ENCODE results near the gene TRPC1. TPM values are rescaled to one million over a fixed set of nuclear protein-coding genes. Genes with fewer than 3 reads are reported as not detected.

Gene TRPC1
- total and polyA plus RNA-seq, 2 experiments from 2014 or later, result 7.0 to 36.6 TPM

- no peaks in the 10 kb centered on the region for H3K4me1 ChIP-seq (ENCODE audit: insufficient read depth)
- H3K4me1 Mint-ChIP-seq, result no peaks in the 10 kb centered on the region
- no peak for ATAC-seq
- H3K36me3 ChIP-seq (ENCODE audit: insufficient read depth), result no peaks in the 10 kb centered on the region
- H3K27ac Mint-ChIP-seq, result no peak overlapping the region
- no peak for DNase-seq (ENCODE audit: low spot score)
- H2AFZ ChIP-seq, result no peak overlapping the region
- H3K9me2 ChIP-seq (ENCODE audit: insufficient read depth), result no peaks in the 10 kb centered on the region
- no peak overlapping the region for H3K4me2 ChIP-seq
- H3K27me3 Mint-ChIP-seq (ENCODE audit: insufficient read depth, low read depth, poor library complexity), result no peaks in the 10 kb centered on the region
- no peaks in the 10 kb centered on the region for H3K27me3 ChIP-seq (ENCODE audit: insufficient read depth)
- TF ChIP-seq ETS1 (IDR thresholded peaks at IDR 0.05) (no peak), EZH2phosphoT487 (IDR thresholded peaks at IDR 0.05; ENCODE audit: unreplicated experiment) (no peak), ZNF114 (CRISPR knock-in tag; IDR thresholded peaks at IDR 0.05) (no peak), NANOG (IDR thresholded peaks at IDR 0.05; ENCODE audit: borderline replicate concordance) (no peak), STAT1 (IDR thresholded peaks at IDR 0.05; ENCODE audit: unreplicated experiment) (no peak), REST (IDR thresholded peaks at IDR 0.05; ENCODE audit: unreplicated experiment) (no peak), EZH2 (IDR thresholded peaks at IDR 0.05; ENCODE audit: low read depth, unreplicated experiment) (no peak), JUNB (IDR thresholded peaks at IDR 0.05; ENCODE audit: unreplicated experiment) (no peak), ZNF331 (CRISPR knock-in tag; IDR thresholded peaks at IDR 0.05; ENCODE audit: low read depth) (no peak), ZNF462 (CRISPR knock-in tag; IDR thresholded peaks at IDR 0.05) (no peak), CREB1 (CRISPR knock-in tag; IDR thresholded peaks at IDR 0.05; ENCODE audit: low read depth) (no peak), POLR2AphosphoS5 (IDR thresholded peaks at IDR 0.05; ENCODE audit: low read depth) (no peak), CTCF (conservative IDR thresholded peaks at IDR 0.05; ENCODE audit: low read depth in 2 of 2) (no peak)
- H4K20me1 ChIP-seq (replicated peaks; ENCODE audit: insufficient read depth), result no peaks in the 10 kb centered on the region
- no peak overlapping the region for H3K27ac ChIP-seq (ENCODE audit: low read depth)
- peaks cover 7% of the 10 kb centered on the region for H3K36me3 Mint-ChIP-seq (ENCODE audit: low read depth)
- H3K4me3 ChIP-seq, result no peak overlapping the region
- no peaks in the 10 kb centered on the region for H3F3A ChIP-seq (replicated peaks; ENCODE audit: low read depth)
- H3K79me2 ChIP-seq (replicated peaks; ENCODE audit: insufficient read depth), result no peaks in the 10 kb centered on the region
- no peaks in the 10 kb centered on the region; the same call in 2 of the 3 replicates for H3K9me3 Mint-ChIP-seq
- H3K4me3 Mint-ChIP-seq, result no peak overlapping the region
Measured at GRCh38 chr3:142815803-142816202, 92.0 kb downstream of the TRPC1 start.
